Neural progenitor cell (in vitro differentiated cells): ENCODE data around the gene SURF2.

Experiments
- CTCF ChIP-seq: fragments of 200-600 bp; sonication (generic); IDR thresholded peaks from 2 replicates; pipeline ENCODE4 v1.5.1; 2017; ENCODE audit warnings: antibody characterized with exemption, mild to moderate bottlenecking
- EZH2 ChIP-seq: fragments of 200-600 bp; sonication (generic); IDR thresholded peaks from 2 replicates; pipeline ENCODE4 v1.6.1; 2017; ENCODE audit warnings: antibody characterized with exemption, mild to moderate bottlenecking, moderate library complexity

GRCh38 chr9:133405508-133406438, 49.4 kb downstream of the SURF2 start:
- no peak for TF ChIP-seq CTCF
- TF ChIP-seq EZH2, result no peak
